OCI-M1 (cell line): Measurements from ENCODE around the gene CTSZ.
"Not testable (repeated sequence)": the region's sequence is repeated elsewhere in the genome, so short reads cannot be mapped to it uniquely, and the experiment has no call there.

Experiments
- DNase-seq: peaks from one replicate; lab custom pipeline; 2025; lab: John Stamatoyannopoulos, UW

The CTSZ gene

GRCh38 chr20:58996226-58996611 lies 10.8 kb downstream of the CTSZ start:
- DNase-seq, result no peak

GRCh38 chr20:58995461-58996225 lies 11.4 kb downstream of the CTSZ start:
- DNase-seq, result no peak

GRCh38 chr20:58994390-58995159 lies 12.5 kb downstream of the CTSZ start:
- DNase-seq, result no peak

GRCh38 chr20:58993332-58994248 lies 13.5 kb downstream of the CTSZ start:
- no peak for DNase-seq

GRCh38 chr20:58992911-58993310 lies 14.1 kb downstream of the CTSZ start:
- no peak for DNase-seq

GRCh38 chr20:58991715-58992114 lies 15.3 kb downstream of the CTSZ start:
- DNase-seq, result no peak

GRCh38 chr20:58990651-58991445 lies 16.2 kb downstream of the CTSZ start:
- no peak for DNase-seq

- no peak for DNase-seq
Measured at GRCh38 chr20:58989196-58989595, 17.9 kb downstream of the CTSZ start.

GRCh38 chr20:58988565-58988882 lies 18.5 kb downstream of the CTSZ start:
- no peak for DNase-seq

GRCh38 chr20:58987790-58988564 lies 19.1 kb downstream of the CTSZ start:
- DNase-seq, result no peak

GRCh38 chr20:58986968-58987517 lies 20.0 kb downstream of the CTSZ start:
- DNase-seq, result no peak

GRCh38 chr20:58986286-58986967 lies 20.6 kb downstream of the CTSZ start:
- DNase-seq, result no peak

- DNase-seq, result no peak
Measured at GRCh38 chr20:58985656-58986055, 21.4 kb downstream of the CTSZ start.

- no peak for DNase-seq
Measured at GRCh38 chr20:58984691-58985090, 22.4 kb downstream of the CTSZ start.

- DNase-seq, result not testable (repeated sequence)
Measured at GRCh38 chr20:58983115-58983468, 24.0 kb downstream of the CTSZ start.

- DNase-seq, result no peak
Measured at GRCh38 chr20:58982406-58983114, 24.5 kb downstream of the CTSZ start.

- DNase-seq, result peak; percentile 55
Measured at GRCh38 chr20:58981628-58982364, 25.3 kb downstream of the CTSZ start.

GRCh38 chr20:58980711-58981627 lies 26.1 kb downstream of the CTSZ start, which contains the start of gene NELFCD:
TSS of gene NELFCD (plus strand) at chr20:58981256. CDS start at chr20:58981310, 54 bp downstream.
- peak; percentile 89 for DNase-seq
